Body of pancreas (tissue), 4 donors: Measurements from ENCODE around the gene MYOZ3. TPM values are rescaled to one million over a fixed set of nuclear protein-coding genes. Genes with fewer than 3 reads are reported as not detected.

Experiments
- ATAC-seq: fragments of 150-250 bp; one replicate; pipeline ENCODE4 v1.9.1; 2016
- DNase-seq, 4 donors: peaks; one replicate each; pipeline ENCODE4 v3.0.0-alpha.2; 2019
- H3K27ac ChIP-seq, 4 donors: fragments of 200-600 bp; sonication (generic); 1 replicate in 3 of 4; 2 replicates in 1 of 4; pipeline versions ENCODE4 v1.5.1 to v1.6.1; 2016 to 2019; ENCODE audit warnings: mild to moderate bottlenecking in 1 of 4, mixed read lengths in 1 of 4, moderate library complexity in 1 of 4
- H3K27me3 ChIP-seq, 2 donors: fragments of 200-600 bp; sonication (generic); one replicate each; pipeline ENCODE4 v1.6.0; 2016; ENCODE audit warnings: mild to moderate bottlenecking in 1 of 2
- H3K36me3 ChIP-seq, 2 donors: fragments of 200-600 bp; sonication (generic); replicated peaks in 1 of 2; 2 replicates each; pipeline ENCODE4 v1.5.1; 2016; ENCODE audit warnings: low read depth in 2 of 2; ENCODE audit not compliant: insufficient read depth in 1 of 2
- H3K4me1 ChIP-seq: fragments of 200-600 bp; sonication (generic); one replicate; pipeline ENCODE4 v1.6.0; 2016
- H3K4me3 ChIP-seq, 2 donors: fragments of 200-600 bp; sonication (generic); 1 replicate in 1 of 2; 2 replicates in 1 of 2; pipeline ENCODE4 v1.5.1; 2016 to 2019
- H3K9me3 ChIP-seq, 3 donors: fragments of 200-600 bp; sonication (generic); 1 replicate in 2 of 3; 2 replicates in 1 of 3; pipeline ENCODE4 v1.5.1; 2016
- CTCF ChIP-seq, 7 experiments: fragments of 450-650 bp in 4 of 7; fragments of 200-600 bp in 3 of 7; sonication (generic) in 3 of 7; IDR thresholded peaks; one replicate each; pipeline ENCODE4 v1.5.1; 2016 to 2019; ENCODE audit warnings: antibody characterized with exemption in 7 of 7
- POLR2A ChIP-seq, 3 donors: fragments of 450-650 bp; IDR thresholded peaks; one replicate each; pipeline ENCODE4 v1.6.1; 2016; ENCODE audit warnings: antibody characterized with exemption in 3 of 3, mild to moderate bottlenecking in 2 of 3
- WGBS, 2 donors: methylation state at CpG; one replicate each; pipeline ENCODE4 v1.1.5; 2017; 5-methylcytosine and 5-hydroxymethylcytosine counted together
- intact Hi-C: fragments of 100-400 bp; cut with DNase I; formaldehyde crosslinking; loops from one replicate; pipeline ENCODE4 v1.15.1; 2023
- total RNA-seq, 2 donors: library from RNA; depleted of rRNA; stranded (reverse); fragments of >200 nt; gene quantifications; one replicate each; pipeline ENCODE4 v1.1.0, GENCODE V29; 2016

The MYOZ3 gene
- total RNA-seq, 2 donors from 2014 or later = 0.26 TPM; not detected in 1

- Histone ChIP-seq H3K4me1 (peaks cover 96% of the 10 kb centered on the region), H3K27ac (peak overlapping the region; percentile 86 to 88 (median 86)), H3K36me3 (no peaks in the 10 kb centered on the region), H3K4me3 (no peak overlapping the region), H3K9me3 (no peaks in the 10 kb centered on the region), H3K27me3 (no peaks in the 10 kb centered on the region)
- TF ChIP-seq POLR2A (IDR thresholded peaks at IDR 0.05) (no peak), CTCF (IDR thresholded peaks at IDR 0.05) (no peak)
- intact Hi-C loops = no loop called here
- 60 to 78% methylated on average over 5 to 9 of the region's 9 CpGs for WGBS, 2 donors
- no peak for DNase-seq
- ATAC-seq = peak; percentile 18
These were observed 20.0 kb upstream of the MYOZ3 start for GRCh38 chr5:150641006-150641570.

- Histone ChIP-seq H3K36me3 (no peaks in the 10 kb centered on the region), H3K4me1 (peaks cover 87% of the 10 kb centered on the region), H3K4me3 (no peak overlapping the region), H3K27me3 (no peaks in the 10 kb centered on the region), H3K9me3 (no peaks in the 10 kb centered on the region), H3K27ac (peak overlapping the region; percentile 86 to 88 (median 86))
- no peak for DNase-seq
- intact Hi-C loops = no loop called here
- TF ChIP-seq POLR2A (IDR thresholded peaks at IDR 0.05) (no peak), CTCF (IDR thresholded peaks at IDR 0.05) (no peak)
- 64 to 73% methylated on average over 5 of the region's 5 CpGs for WGBS, 2 donors
- ATAC-seq = no peak
These were observed 19.1 kb upstream of the MYOZ3 start for GRCh38 chr5:150641824-150642566.

- TF ChIP-seq POLR2A (IDR thresholded peaks at IDR 0.05) = peak in 1 of 3 donors; percentile 31
- no peak for TF ChIP-seq CTCF (IDR thresholded peaks at IDR 0.05)
- Histone ChIP-seq H3K36me3 (no peaks in the 10 kb centered on the region), H3K27me3 (no peaks in the 10 kb centered on the region), H3K4me1 (peaks cover 84% of the 10 kb centered on the region), H3K27ac (peak overlapping the region; percentile 86 to 88 (median 86)), H3K9me3 (no peaks in the 10 kb centered on the region), H3K4me3 (no peak overlapping the region)
- peak; percentile 57 for ATAC-seq
- WGBS, 2 donors = 50 to 63% methylated on average over 5 of the region's 5 CpGs
- peak; percentile 72 to 86 (median 79) for DNase-seq
- intact Hi-C loops = no loop called here
These were observed 18.5 kb upstream of the MYOZ3 start for GRCh38 chr5:150642567-150642927.

GRCh38 chr5:150642991-150643710, 17.9 kb upstream of the MYOZ3 start:
- H3K27ac ChIP-seq = peak overlapping the region; percentile 86 to 88 (median 86)
- no peak for DNase-seq
- H3K36me3 ChIP-seq = no peaks in the 10 kb centered on the region
- H3K27me3 ChIP-seq = no peaks in the 10 kb centered on the region
- peaks cover 84% of the 10 kb centered on the region for H3K4me1 ChIP-seq
- H3K4me3 ChIP-seq = no peak overlapping the region
- no peaks in the 10 kb centered on the region for H3K9me3 ChIP-seq
- WGBS, 2 donors = 79 to 84% methylated on average over 10 to 12 of the region's 12 CpGs
- ATAC-seq = no peak
- TF ChIP-seq CTCF (IDR thresholded peaks at IDR 0.05) (no peak), POLR2A (IDR thresholded peaks at IDR 0.05) (no peak)
- intact Hi-C loops = no loop called here
